MM.1S (cell line): Measurements from ENCODE around the gene PEA15.

Experiments
- DNase-seq: peaks from one replicate; pipeline ENCODE4 v3.0.0-alpha.2; 2015
- H2AFZ ChIP-seq: fragments of 300-600 bp; sonication (generic); 2 replicates; pipeline ENCODE4 v1.6.0; 2016; ENCODE audit warnings: antibody characterized with exemption, low read length
- H3F3A ChIP-seq: fragments of 300-600 bp; sonication (generic); 2 replicates; pipeline ENCODE4 v1.6.1; 2016; ENCODE audit warnings: mild to moderate bottlenecking, antibody characterized with exemption, low read length, moderate library complexity, mixed read lengths; ENCODE audit not compliant: insufficient read depth
- H3K27ac ChIP-seq: fragments of 300-600 bp; sonication (generic); 2 replicates; pipeline ENCODE4 v1.5.1; 2016; ENCODE audit warnings: mild to moderate bottlenecking, low read length
- H3K27me3 ChIP-seq: fragments of 300-600 bp; sonication (generic); replicated peaks from 2 replicates; pipeline ENCODE4 v1.6.0; 2016; ENCODE audit warnings: low read length; ENCODE audit not compliant: insufficient read depth
- H3K36me3 ChIP-seq: fragments of 300-600 bp; sonication (generic); replicated peaks from 2 replicates; pipeline ENCODE4 v1.6.1; 2016; ENCODE audit warnings: mild to moderate bottlenecking, low read length, mixed read lengths; ENCODE audit not compliant: insufficient read depth
- H3K4me1 ChIP-seq: fragments of 300-600 bp; sonication (generic); 2 replicates; pipeline ENCODE4 v1.6.1; 2016; ENCODE audit warnings: low read length, mixed read lengths
- H3K4me2 ChIP-seq: fragments of 300-600 bp; sonication (generic); 2 replicates; pipeline ENCODE4 v1.6.0; 2016; ENCODE audit warnings: low read depth, low read length
- H3K4me3 ChIP-seq: fragments of 300-600 bp; sonication (generic); 2 replicates; pipeline ENCODE4 v1.5.1; 2016; ENCODE audit warnings: low read length, mixed read lengths
- H3K79me2 ChIP-seq: fragments of 300-600 bp; sonication (generic); 2 replicates; pipeline ENCODE4 v1.6.1; 2016; ENCODE audit warnings: mixed run types, low read length, mixed read lengths
- H3K9ac ChIP-seq: fragments of 300-600 bp; sonication (generic); 2 replicates; pipeline ENCODE4 v1.6.1; 2016; ENCODE audit warnings: low read length, mixed read lengths
- H3K9me2 ChIP-seq: fragments of 300-600 bp; sonication (generic); replicated peaks from 2 replicates; pipeline ENCODE4 v1.6.1; 2016; ENCODE audit warnings: mild to moderate bottlenecking, low read length, mixed read lengths; ENCODE audit not compliant: insufficient read depth
- H3K9me3 ChIP-seq: fragments of 300-600 bp; sonication (generic); replicated peaks from 2 replicates; pipeline ENCODE4 v1.6.1; 2016; ENCODE audit warnings: mild to moderate bottlenecking, low read length, mixed read lengths; ENCODE audit not compliant: insufficient read depth
- H4K20me1 ChIP-seq: fragments of 300-600 bp; sonication (generic); 2 replicates; pipeline ENCODE4 v1.6.1; 2016; ENCODE audit warnings: mild to moderate bottlenecking, low read length, moderate library complexity, mixed read lengths; ENCODE audit not compliant: insufficient read depth
- CTCF ChIP-seq: fragments of 300-600 bp; sonication (generic); IDR thresholded peaks from 2 replicates; pipeline ENCODE4 v1.5.1; 2016; ENCODE audit warnings: antibody characterized with exemption, low read length, mixed read lengths
- EZH2 ChIP-seq: fragments of 300-600 bp; sonication (generic); optimal IDR thresholded peaks from 2 replicates; pipeline ENCODE3; 2017; ENCODE audit warnings: low read depth, mild to moderate bottlenecking, antibody characterized with exemption, low read length, mixed read lengths
- EZH2phosphoT487 ChIP-seq: fragments of 300-600 bp; sonication (generic); IDR thresholded peaks from 2 replicates; pipeline ENCODE4 v1.6.1; 2018; ENCODE audit warnings: antibody characterized with exemption, low read length

The PEA15 gene

DNA sequence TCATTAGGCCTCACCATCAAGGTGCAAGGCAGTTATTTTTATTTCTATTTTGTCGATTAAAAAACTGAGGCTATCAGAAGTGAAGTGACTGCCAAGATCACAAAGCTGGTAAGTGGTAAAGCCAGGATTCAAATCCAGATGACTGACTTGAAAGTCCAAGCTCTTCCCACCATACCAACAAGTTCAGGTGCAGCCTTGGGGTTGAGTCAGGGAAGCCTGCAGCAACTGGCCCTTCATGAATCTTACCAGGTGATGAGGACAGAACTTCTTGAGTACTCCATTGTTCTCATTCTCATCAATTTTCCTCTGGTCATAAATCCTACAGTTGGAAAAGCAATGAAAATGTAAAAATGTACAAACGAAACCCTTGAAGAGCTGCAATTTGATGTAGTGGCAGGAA, 20.2 kb downstream of the PEA15 start:
- Histone ChIP-seq H3K4me2 (no peak overlapping the region), H3K27me3 (no peaks in the 10 kb centered on the region), H3K9me2 (no peaks in the 10 kb centered on the region), H3K79me2 (no peaks in the 10 kb centered on the region), H3K4me1 (peaks cover 11% of the 10 kb centered on the region), H3K9me3 (no peaks in the 10 kb centered on the region), H2AFZ (no peak overlapping the region), H3K27ac (no peak overlapping the region), H3K9ac (no peak overlapping the region), H3K36me3 (peaks cover 18% of the 10 kb centered on the region), H3F3A (peaks cover 4% of the 10 kb centered on the region; the same call in 1 of the 2 replicates), H4K20me1 (no peaks in the 10 kb centered on the region), H3K4me3 (no peak overlapping the region)
- DNase-seq = no peak
- TF ChIP-seq CTCF (no peak), EZH2 (no peak), EZH2phosphoT487 (no peak)

GRCh38 chr1:160226623-160227022, 21.4 kb downstream of the PEA15 start:
- Histone ChIP-seq H3K27ac (peak overlapping the region; percentile 34; the same call in 1 of the 2 replicates), H3K4me3 (no peak overlapping the region), H3F3A (peaks cover 4% of the 10 kb centered on the region; the same call in 1 of the 2 replicates), H4K20me1 (no peaks in the 10 kb centered on the region), H3K4me1 (peaks cover 11% of the 10 kb centered on the region), H3K9ac (no peak overlapping the region), H3K9me3 (no peaks in the 10 kb centered on the region), H3K4me2 (no peak overlapping the region), H3K36me3 (peaks cover 22% of the 10 kb centered on the region), H3K79me2 (no peaks in the 10 kb centered on the region), H3K27me3 (no peaks in the 10 kb centered on the region), H3K9me2 (no peaks in the 10 kb centered on the region), H2AFZ (no peak overlapping the region)
- no peak for DNase-seq
- TF ChIP-seq EZH2 (no peak), CTCF (no peak), EZH2phosphoT487 (no peak)

DNA sequence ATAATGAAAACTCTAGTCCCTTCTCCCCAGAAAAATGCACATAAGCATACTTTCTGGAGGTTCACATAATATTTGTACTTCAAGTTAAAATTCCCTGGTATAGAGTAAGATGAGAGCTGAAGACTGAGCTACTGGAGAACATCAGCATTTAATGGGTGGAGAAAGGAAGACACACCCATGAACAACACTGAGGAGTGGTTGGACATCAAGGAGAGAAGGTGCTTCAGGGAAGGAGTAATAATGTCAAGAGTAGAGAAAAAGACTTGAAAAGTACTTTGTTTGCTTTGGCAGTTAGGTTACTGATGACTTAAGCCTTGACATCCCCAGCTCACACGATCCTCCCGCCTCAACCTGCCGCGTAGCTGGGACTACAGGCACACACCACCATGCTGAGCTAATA, 21.9 kb downstream of the PEA15 start:
- H3K4me3 ChIP-seq = no peak overlapping the region
- no peak for DNase-seq
- peak overlapping the region; percentile 34; the same call in 1 of the 2 replicates for H3K27ac ChIP-seq
- peaks cover 22% of the 10 kb centered on the region for H3K36me3 ChIP-seq
- H3K79me2 ChIP-seq = no peaks in the 10 kb centered on the region
- no peaks in the 10 kb centered on the region for H3K9me3 ChIP-seq
- H4K20me1 ChIP-seq = no peaks in the 10 kb centered on the region
- H3K9me2 ChIP-seq = no peaks in the 10 kb centered on the region
- H3K4me2 ChIP-seq = no peak overlapping the region; the same call in 1 of the 2 replicates
- H3K9ac ChIP-seq = no peak overlapping the region
- peaks cover 11% of the 10 kb centered on the region for H3K4me1 ChIP-seq
- no peaks in the 10 kb centered on the region for H3K27me3 ChIP-seq
- no peak overlapping the region for H2AFZ ChIP-seq
- peaks cover 4% of the 10 kb centered on the region; the same call in 1 of the 2 replicates for H3F3A ChIP-seq
- no peak for TF ChIP-seq EZH2
- no peak for TF ChIP-seq EZH2phosphoT487
- TF ChIP-seq CTCF = no peak
